VCaP (cell line): ENCODE data around the gene LGALS9.
"Not testable (repeated sequence)": the region's sequence is repeated elsewhere in the genome, so short reads cannot be mapped to it uniquely, and the experiment has no call there.

ENCODE experiments used
- H3K27ac ChIP-seq: fragments of 450-650 bp; 2 replicates; pipeline ENCODE4 v1.5.1; 2017
- CTCF ChIP-seq: fragments of 450-650 bp; conservative IDR thresholded peaks from 2 replicates; pipeline ENCODE4 v1.5.1; 2017; ENCODE audit warnings: mild to moderate bottlenecking, moderate library complexity

The LGALS9 gene

GRCh38 chr17:27690882-27691281, 59.9 kb downstream of the LGALS9 start:
- no peak for TF ChIP-seq CTCF

GRCh38 chr17:27695254-27695814, 64.3 kb downstream of the LGALS9 start:
- not testable (repeated sequence) for H3K27ac ChIP-seq

More at GRCh38 chr17:27690882-27691281, 59.9 kb downstream of the LGALS9 start:
- no peak overlapping the region for H3K27ac ChIP-seq
